MM.1S (cell line): ENCODE results near the gene KRT12.

ENCODE experiments used
- CTCF ChIP-seq: fragments of 300-600 bp; sonication (generic); IDR thresholded peaks from 2 replicates; pipeline ENCODE4 v1.5.1; 2016; ENCODE audit warnings: antibody characterized with exemption, low read length, mixed read lengths
- EZH2 ChIP-seq: fragments of 300-600 bp; sonication (generic); optimal IDR thresholded peaks from 2 replicates; pipeline ENCODE3; 2017; ENCODE audit warnings: low read depth, mild to moderate bottlenecking, antibody characterized with exemption, low read length, mixed read lengths
- EZH2phosphoT487 ChIP-seq: fragments of 300-600 bp; sonication (generic); IDR thresholded peaks from 2 replicates; pipeline ENCODE4 v1.6.1; 2018; ENCODE audit warnings: antibody characterized with exemption, low read length

DNA sequence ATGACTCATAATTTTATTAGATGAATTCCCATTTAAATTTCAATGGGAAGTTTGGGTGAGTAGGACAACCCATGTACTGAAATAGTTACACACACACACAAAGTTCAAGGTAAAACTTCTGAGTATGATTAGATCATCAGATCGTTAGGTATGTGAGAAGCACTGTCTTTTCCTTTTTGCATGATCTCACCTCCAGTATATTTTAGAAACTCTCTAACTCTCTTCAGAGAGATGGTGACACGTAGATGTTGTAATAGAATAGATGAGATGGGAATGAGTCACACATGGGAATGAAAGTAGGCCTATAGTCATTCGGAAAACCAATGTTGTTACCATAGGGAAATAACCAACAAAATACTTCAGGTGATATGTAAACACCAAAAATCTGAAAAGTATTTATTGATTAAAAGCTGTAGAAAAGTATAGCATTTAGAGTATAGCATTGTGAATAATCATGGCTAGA is 48.2 kb upstream of the KRT12 start:
- TF ChIP-seq CTCF (no peak), EZH2 (no peak), EZH2phosphoT487 (no peak)
